ENCODE data around the gene C6.
"Not testable (repeated sequence)": the region's sequence is repeated elsewhere in the genome, so short reads cannot be mapped to it uniquely, and the experiment has no call there.

Gene C6

GRCh38 chr5:41183331-41183730 lies 30.0 kb downstream of the C6 start:
- H3K9me3 Mint-ChIP-seq (ENCODE audit: low read depth); H3K4me3 Mint-ChIP-seq: not testable (repeated sequence)

GRCh38 chr5:41182666-41183065 lies 30.7 kb downstream of the C6 start:
- no peak overlapping the region for H3K27ac Mint-ChIP-seq
- H3K9me3 Mint-ChIP-seq (ENCODE audit: low read depth) = no peaks in the 10 kb centered on the region
- H3K36me3 Mint-ChIP-seq = no peaks in the 10 kb centered on the region
- H3K27me3 Mint-ChIP-seq = no peaks in the 10 kb centered on the region
- H3K4me1 Mint-ChIP-seq (ENCODE audit: low read depth) = no peaks in the 10 kb centered on the region
- H3K4me3 Mint-ChIP-seq = no peak overlapping the region

More at GRCh38 chr5:41183331-41183730, 30.0 kb downstream of the C6 start:
- not testable (repeated sequence) for H3K27me3 Mint-ChIP-seq; H3K27ac Mint-ChIP-seq; H3K4me1 Mint-ChIP-seq (ENCODE audit: low read depth); H3K36me3 Mint-ChIP-seq

- Mint-ChIP-seq H3K4me1 (ENCODE audit: low read depth) (no peaks in the 10 kb centered on the region), H3K4me3 (no peak overlapping the region), H3K27me3 (no peaks in the 10 kb centered on the region), H3K9me3 (ENCODE audit: low read depth) (no peaks in the 10 kb centered on the region), H3K36me3 (no peaks in the 10 kb centered on the region), H3K27ac (no peak overlapping the region)
Observed at GRCh38 chr5:41181691-41182564, 31.4 kb downstream of the C6 start.

GRCh38 chr5:41176952-41177351 lies 36.4 kb downstream of the C6 start:
- Mint-ChIP-seq H3K4me3 (no peak overlapping the region), H3K9me3 (ENCODE audit: low read depth) (no peaks in the 10 kb centered on the region)

GRCh38 chr5:41172012-41172411 lies 41.3 kb downstream of the C6 start:
- Mint-ChIP-seq H3K27me3 (no peaks in the 10 kb centered on the region), H3K4me1 (ENCODE audit: low read depth) (no peaks in the 10 kb centered on the region), H3K9me3 (ENCODE audit: low read depth) (no peaks in the 10 kb centered on the region), H3K4me3 (no peak overlapping the region), H3K27ac (no peak overlapping the region), H3K36me3 (no peaks in the 10 kb centered on the region)

More at GRCh38 chr5:41176952-41177351, 36.4 kb downstream of the C6 start:
- no peak overlapping the region for H3K27ac Mint-ChIP-seq
- H3K36me3 Mint-ChIP-seq = no peaks in the 10 kb centered on the region
- H3K4me1 Mint-ChIP-seq (ENCODE audit: low read depth) = no peaks in the 10 kb centered on the region
- H3K27me3 Mint-ChIP-seq = no peaks in the 10 kb centered on the region

GRCh38 chr5:41161271-41161670 lies 52.1 kb downstream of the C6 start:
- H3K27ac Mint-ChIP-seq = no peak overlapping the region
- no peaks in the 10 kb centered on the region for H3K4me1 Mint-ChIP-seq (ENCODE audit: low read depth)
- no peaks in the 10 kb centered on the region for H3K27me3 Mint-ChIP-seq
- no peak overlapping the region for H3K4me3 Mint-ChIP-seq
- H3K9me3 Mint-ChIP-seq (ENCODE audit: low read depth) = no peaks in the 10 kb centered on the region
- no peaks in the 10 kb centered on the region for H3K36me3 Mint-ChIP-seq

GRCh38 chr5:41157272-41157894 lies 55.9 kb downstream of the C6 start:
- Mint-ChIP-seq H3K4me1 (ENCODE audit: low read depth) (no peaks in the 10 kb centered on the region), H3K9me3 (ENCODE audit: low read depth) (no peaks in the 10 kb centered on the region), H3K4me3 (no peak overlapping the region), H3K27me3 (no peaks in the 10 kb centered on the region), H3K36me3 (no peaks in the 10 kb centered on the region), H3K27ac (no peak overlapping the region)

DNA sequence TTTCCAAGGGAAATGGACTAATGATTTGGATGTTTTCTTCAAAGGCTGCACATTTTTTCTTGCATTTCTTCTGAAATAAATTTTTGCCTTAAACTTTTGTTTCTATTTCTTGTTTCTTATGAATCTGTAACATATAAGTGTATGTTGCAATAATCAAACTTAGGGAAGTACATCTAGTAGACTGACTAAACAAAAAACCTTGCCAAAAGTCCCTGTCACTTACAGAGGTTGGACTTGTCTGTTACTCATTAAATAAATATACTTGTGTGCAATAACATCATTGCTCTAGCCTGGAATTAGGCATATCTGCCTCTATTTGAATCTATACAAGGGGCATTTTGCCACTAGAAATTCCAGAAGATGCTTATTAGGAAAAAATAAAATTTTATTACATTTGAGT lies 56.6 kb downstream of the C6 start:
- H3K36me3 Mint-ChIP-seq = no peaks in the 10 kb centered on the region
- no peaks in the 10 kb centered on the region for H3K27me3 Mint-ChIP-seq
- H3K4me3 Mint-ChIP-seq = no peak overlapping the region
- no peaks in the 10 kb centered on the region for H3K4me1 Mint-ChIP-seq (ENCODE audit: low read depth)
- no peaks in the 10 kb centered on the region for H3K9me3 Mint-ChIP-seq (ENCODE audit: low read depth)
- H3K27ac Mint-ChIP-seq = no peak overlapping the region

DNA sequence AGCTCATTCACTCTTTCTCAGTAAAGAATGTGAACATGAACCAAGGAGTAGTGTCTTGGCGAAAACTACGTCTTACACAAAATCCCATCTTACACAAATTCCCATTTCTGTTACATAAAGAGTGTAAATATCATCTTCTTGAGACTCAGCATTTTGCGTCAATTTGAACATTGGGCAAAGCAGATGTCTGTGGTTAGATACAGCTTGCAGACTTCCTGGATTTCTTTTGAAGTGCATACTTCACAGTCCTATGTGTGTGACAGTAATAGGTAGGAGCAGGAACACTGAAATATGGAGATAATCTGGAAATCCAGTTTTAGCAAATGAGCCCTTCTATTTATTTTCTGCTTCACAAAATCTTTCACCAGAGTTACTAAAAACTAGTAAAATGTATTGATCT lies 58.8 kb downstream of the C6 start:
- Mint-ChIP-seq H3K4me1 (ENCODE audit: low read depth) (no peaks in the 10 kb centered on the region), H3K4me3 (no peak overlapping the region), H3K27ac (no peak overlapping the region), H3K36me3 (no peaks in the 10 kb centered on the region), H3K9me3 (ENCODE audit: low read depth) (no peaks in the 10 kb centered on the region), H3K27me3 (no peaks in the 10 kb centered on the region)

DNA sequence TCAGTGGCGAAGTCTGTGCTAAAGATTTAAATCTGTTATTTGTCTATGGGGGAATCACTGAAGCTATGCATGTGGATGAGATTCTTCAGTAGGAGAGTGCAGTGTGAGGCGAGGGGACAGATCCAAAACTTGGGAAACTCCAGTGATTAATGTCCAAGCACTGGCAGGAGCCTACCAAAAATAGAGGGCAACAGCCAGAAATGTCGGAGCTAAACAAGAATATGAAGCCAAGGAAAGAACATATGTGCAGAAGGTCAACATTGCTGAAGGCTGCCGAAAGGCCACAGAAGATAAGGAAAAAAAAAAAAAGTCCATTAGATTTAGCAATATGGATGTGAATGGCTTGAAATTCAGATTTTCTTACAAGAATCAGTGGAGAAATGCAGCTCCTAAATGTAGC lies 61.8 kb downstream of the C6 start:
- H3K4me3 Mint-ChIP-seq = no peak overlapping the region
- H3K9me3 Mint-ChIP-seq (ENCODE audit: low read depth) = no peaks in the 10 kb centered on the region
- H3K27me3 Mint-ChIP-seq = no peaks in the 10 kb centered on the region
- H3K27ac Mint-ChIP-seq = no peak overlapping the region
- H3K4me1 Mint-ChIP-seq (ENCODE audit: low read depth) = no peaks in the 10 kb centered on the region
- no peaks in the 10 kb centered on the region for H3K36me3 Mint-ChIP-seq

DNA sequence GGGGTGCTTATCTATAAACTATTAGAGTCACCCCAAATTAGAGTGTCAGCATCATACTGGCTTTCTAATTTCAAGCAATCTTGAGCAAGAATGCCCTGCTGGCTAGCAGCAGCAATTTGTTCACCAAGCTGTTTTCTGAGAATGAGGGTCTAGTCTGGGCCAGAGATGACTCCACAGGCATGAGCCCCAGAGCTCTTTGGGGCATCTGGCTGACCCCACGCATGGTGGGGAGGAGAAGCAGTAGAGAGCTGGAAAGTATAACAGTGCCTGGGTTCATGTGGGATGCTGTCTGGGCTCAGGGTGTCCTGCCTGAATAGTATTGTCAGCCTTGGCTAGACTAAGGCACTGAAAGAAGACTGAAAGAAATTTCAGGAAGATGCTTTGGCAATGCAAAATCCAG lies 64.9 kb downstream of the C6 start:
- H3K27me3 Mint-ChIP-seq = no peaks in the 10 kb centered on the region
- no peaks in the 10 kb centered on the region for H3K4me1 Mint-ChIP-seq (ENCODE audit: low read depth)
- H3K9me3 Mint-ChIP-seq (ENCODE audit: low read depth) = no peaks in the 10 kb centered on the region
- no peaks in the 10 kb centered on the region for H3K36me3 Mint-ChIP-seq
- no peak overlapping the region for H3K27ac Mint-ChIP-seq
- H3K4me3 Mint-ChIP-seq = no peak overlapping the region

DNA sequence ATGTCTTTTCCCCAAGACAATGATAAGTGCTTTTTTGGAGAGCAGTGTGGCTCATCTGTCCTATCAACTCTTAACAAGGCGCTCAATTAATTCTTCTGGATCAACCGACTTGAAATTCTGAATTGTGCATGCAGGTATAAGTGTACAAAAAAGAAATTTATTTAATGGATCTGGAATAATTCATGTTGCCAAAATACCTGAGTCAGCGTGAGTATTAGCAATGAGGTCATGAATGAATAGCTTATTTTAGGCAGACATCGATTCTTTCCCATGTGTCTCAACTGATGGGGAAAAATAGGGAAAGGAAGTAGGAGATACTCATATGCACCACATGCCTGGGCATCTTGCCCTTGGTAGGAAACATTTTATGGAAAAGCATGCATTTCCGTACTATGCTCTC lies 68.0 kb downstream of the C6 start:
- no peaks in the 10 kb centered on the region for H3K27me3 Mint-ChIP-seq
- H3K4me3 Mint-ChIP-seq = no peak overlapping the region
- H3K9me3 Mint-ChIP-seq (ENCODE audit: low read depth) = no peaks in the 10 kb centered on the region
- no peaks in the 10 kb centered on the region for H3K4me1 Mint-ChIP-seq (ENCODE audit: low read depth)
- H3K27ac Mint-ChIP-seq = no peak overlapping the region
- H3K36me3 Mint-ChIP-seq = no peaks in the 10 kb centered on the region

- H3K9me3 Mint-ChIP-seq (ENCODE audit: low read depth) = peaks cover 5% of the 10 kb centered on the region
- H3K4me1 Mint-ChIP-seq (ENCODE audit: low read depth) = no peaks in the 10 kb centered on the region
- H3K4me3 Mint-ChIP-seq = no peak overlapping the region
- no peaks in the 10 kb centered on the region for H3K36me3 Mint-ChIP-seq
- H3K27me3 Mint-ChIP-seq = no peaks in the 10 kb centered on the region
- no peak overlapping the region for H3K27ac Mint-ChIP-seq
Observed at GRCh38 chr5:41143131-41143901, 70.0 kb downstream of the C6 start.

DNA sequence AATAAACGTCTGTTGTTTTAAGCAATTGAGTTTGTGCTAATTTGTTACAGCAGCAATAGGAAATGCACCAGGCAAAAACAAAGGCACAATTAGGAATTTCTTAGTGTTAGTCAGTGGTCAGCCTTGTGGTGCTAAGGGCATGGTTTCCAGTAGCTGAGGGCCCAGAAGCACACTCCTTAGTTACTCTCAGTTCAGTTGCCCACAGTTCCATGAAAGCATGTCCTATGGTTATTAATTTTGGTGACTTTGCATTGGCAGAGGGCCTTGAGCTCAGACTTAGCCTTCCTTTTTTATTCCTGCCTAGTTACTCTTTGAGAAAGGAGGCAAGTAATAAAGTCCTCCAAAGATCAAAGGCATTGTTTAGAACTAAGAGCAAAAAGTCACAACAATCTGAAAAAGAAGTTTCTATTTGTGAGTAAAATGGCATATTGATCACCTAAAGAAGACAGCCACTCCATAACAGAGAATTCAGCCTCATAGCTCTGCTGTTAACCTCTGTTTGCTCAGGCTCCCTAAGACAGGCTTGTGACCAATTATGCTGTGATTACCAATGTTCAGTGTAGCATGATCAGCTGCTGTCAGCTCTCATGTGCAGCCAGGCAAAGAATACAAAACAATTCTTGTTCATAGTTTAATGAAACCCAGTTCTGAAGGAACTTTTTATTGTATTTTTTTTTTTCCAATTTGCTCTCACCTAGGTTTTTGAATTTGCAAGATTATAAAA lies 85.2 kb downstream of the C6 start:
- H3K27ac Mint-ChIP-seq = no peak overlapping the region
- H3K4me3 Mint-ChIP-seq = no peak overlapping the region
- H3K36me3 Mint-ChIP-seq = no peaks in the 10 kb centered on the region
- H3K9me3 Mint-ChIP-seq (ENCODE audit: low read depth) = peaks cover 4% of the 10 kb centered on the region
- no peaks in the 10 kb centered on the region for H3K27me3 Mint-ChIP-seq
- no peaks in the 10 kb centered on the region for H3K4me1 Mint-ChIP-seq (ENCODE audit: low read depth)

- H3K27ac Mint-ChIP-seq = no peak overlapping the region
- no peaks in the 10 kb centered on the region for H3K9me3 Mint-ChIP-seq (ENCODE audit: low read depth)
- H3K4me1 Mint-ChIP-seq (ENCODE audit: low read depth) = no peaks in the 10 kb centered on the region
- H3K27me3 Mint-ChIP-seq = no peaks in the 10 kb centered on the region
- no peaks in the 10 kb centered on the region for H3K36me3 Mint-ChIP-seq
- no peak overlapping the region for H3K4me3 Mint-ChIP-seq
Observed at GRCh38 chr5:41122459-41122858, 90.9 kb downstream of the C6 start.

Measured in activated naive CD8-positive, alpha-beta T cell (primary cell).